ENCODE measurements around the gene DHFR. TPM values are rescaled to one million over a fixed set of nuclear protein-coding genes. Genes with fewer than 3 reads are reported as not detected.

DHFR gene
- total and polyA plus RNA-seq, 2 of the 8 experiments (the other 6 are each of a cell fraction or from before 2014, with no cell fraction given) = 46.4 to 88.9 TPM

- POLR2A ChIA-PET (ENCODE audit: partially characterized antibody) = no interaction called here
- Histone ChIP-seq H3K79me2 (ENCODE audit: control insufficient read depth in 1 of 2, insufficient read depth in 2 of 2, low read length in 2 of 2) (no peaks in the 10 kb centered on the region), H3K79me1 (ENCODE audit: low read depth, low read length) (no peaks in the 10 kb centered on the region), H3K4me3 (ENCODE audit: extremely low read depth in 1 of 4, insufficient read depth in 2 of 4, low read depth in 3 of 4, low read length in 4 of 4) (no peak overlapping the region), H3K23me2 (ENCODE audit: low read depth, low read length) (no peaks in the 10 kb centered on the region), H2BK15ac (ENCODE audit: low read length) (no peak overlapping the region), H2BK120ac (replicated peaks; ENCODE audit: low read depth, low read length) (no peak overlapping the region), H2BK20ac (ENCODE audit: low read length) (no peak overlapping the region), H3K4me2 (ENCODE audit: insufficient read depth in 1 of 2, low read depth in 2 of 2, low read length in 2 of 2) (no peak overlapping the region), H4K20me1 (replicated peaks in 1 of 2; ENCODE audit: control insufficient read depth in 1 of 2, insufficient read depth in 2 of 2, low read length in 2 of 2) (no peaks in the 10 kb centered on the region), H3K27ac (ENCODE audit: low read depth, low read length) (no peak overlapping the region), H2BK5ac (ENCODE audit: low read depth, low read length) (no peak overlapping the region), H2BK12ac (ENCODE audit: low read depth, low read length) (no peak overlapping the region), H3K56ac (replicated peaks; ENCODE audit: insufficient read length, low read depth, low read length) (no peak overlapping the region), H3K27me3 (replicated peaks in 1 of 4; ENCODE audit: control insufficient read depth in 3 of 4, extremely low read depth in 1 of 4, insufficient read depth in 3 of 4, low read length in 3 of 4) (no peaks in the 10 kb centered on the region), H3K9ac (replicated peaks in 1 of 4; ENCODE audit: extremely low read depth in 1 of 4, low read depth in 3 of 4, low read length in 3 of 4) (no peak overlapping the region), H4K8ac (ENCODE audit: extremely low read depth, insufficient read depth, low read length) (no peak overlapping the region), H4K91ac (replicated peaks; ENCODE audit: insufficient read length, low read length) (no peak overlapping the region), H3K36me3 (ENCODE audit: control insufficient read depth in 2 of 4, insufficient read depth in 4 of 4, low read length in 3 of 4) (no peaks in the 10 kb centered on the region), H3K9me3 (ENCODE audit: insufficient read depth in 2 of 2, low read depth in 1 of 2, low read length in 1 of 2) (no peaks in the 10 kb centered on the region), H3K4me1 (replicated peaks in 1 of 4; ENCODE audit: control insufficient read depth in 3 of 4, insufficient read depth in 4 of 4, low read length in 3 of 4) (no peaks in the 10 kb centered on the region), H3K14ac (ENCODE audit: insufficient read length) (no peak overlapping the region), H3K4ac (replicated peaks; ENCODE audit: insufficient read length, low read depth, low read length) (no peak overlapping the region), H3K18ac (ENCODE audit: extremely low read depth, low read length) (no peak overlapping the region), H3K23ac (ENCODE audit: insufficient read length) (no peak overlapping the region), H4K5ac (ENCODE audit: insufficient read length, low read depth, low read length) (no peak overlapping the region), H2AFZ (ENCODE audit: low read length) (no peak overlapping the region), H2AK5ac (ENCODE audit: low read depth, low read length) (no peak overlapping the region)
- FAIRE-seq (no peak), DNase-seq (ENCODE audit: low read depth in 1 of 2, low spot score in 2 of 2) (no peak)
- WGBS, 2 experiments (ENCODE audit: extremely low coverage in 1 of 2, insufficient coverage in 1 of 2, insufficient read length in 1 of 2, insufficient replicate concordance in 2 of 2, low coverage in 1 of 2, low lambda C conversion rate in 2 of 2, missing lambda C conversion rate in 1 of 2) = 92% methylated on average over 4 of the region's 4 CpGs; no CpG with 5 or more reads in 1 of the 2 experiments
- CTCF ChIA-PET (ENCODE audit: partially characterized antibody) = no interaction called here
- TF ChIP-seq GTF2F1 (IDR thresholded peaks at IDR 0.05; ENCODE audit: borderline replicate concordance, low read depth, low read length) (no peak), BRCA1 (IDR thresholded peaks at IDR 0.05; ENCODE audit: low read depth, low read length) (no peak), HDAC2 (IDR thresholded peaks at IDR 0.05; ENCODE audit: borderline replicate concordance in 1 of 2, low read depth in 2 of 2, low read length in 2 of 2) (no peak), CBX5 (IDR thresholded peaks at IDR 0.05; ENCODE audit: low read depth, low read length) (no peak), RFX5 (IDR thresholded peaks at IDR 0.05; ENCODE audit: borderline replicate concordance, low read depth, low read length) (no peak), RXRA (IDR thresholded peaks at IDR 0.05; ENCODE audit: insufficient read depth, low read depth, low read length) (no peak), TEAD4 (IDR thresholded peaks at IDR 0.05; ENCODE audit: low read depth, low read length) (no peak), ATF3 (IDR thresholded peaks at IDR 0.05; ENCODE audit: insufficient read depth, low read depth, low read length) (no peak), HDAC6 (IDR thresholded peaks at IDR 0.05; ENCODE audit: low read depth, low read length) (no peak), EGR1 (IDR thresholded peaks at IDR 0.05; ENCODE audit: borderline replicate concordance, low read depth, low read length) (no peak), ASH2L (IDR thresholded peaks at IDR 0.05; ENCODE audit: low read length) (no peak), NRF1 (IDR thresholded peaks at IDR 0.05; ENCODE audit: low read depth, low read length) (no peak), TAF7 (optimal IDR thresholded peaks at IDR 0.05; ENCODE audit: borderline replicate concordance, low read depth, low read length) (no peak), CHD2 (IDR thresholded peaks at IDR 0.05; ENCODE audit: low read length) (no peak), FOSL1 (IDR thresholded peaks at IDR 0.05; ENCODE audit: insufficient read depth, low read depth, low read length) (no peak)
These were observed 34.6 kb downstream of the DHFR start for GRCh38 chr5:80620211-80620610.
